ENCODE measurements around the gene PLOD3. TPM values are rescaled to one million over a fixed set of nuclear protein-coding genes. Genes with fewer than 3 reads are reported as not detected.

The PLOD3 gene
- total and polyA plus RNA-seq, 4 donors = 38.9 to 104 (median 58.2) TPM

DNA sequence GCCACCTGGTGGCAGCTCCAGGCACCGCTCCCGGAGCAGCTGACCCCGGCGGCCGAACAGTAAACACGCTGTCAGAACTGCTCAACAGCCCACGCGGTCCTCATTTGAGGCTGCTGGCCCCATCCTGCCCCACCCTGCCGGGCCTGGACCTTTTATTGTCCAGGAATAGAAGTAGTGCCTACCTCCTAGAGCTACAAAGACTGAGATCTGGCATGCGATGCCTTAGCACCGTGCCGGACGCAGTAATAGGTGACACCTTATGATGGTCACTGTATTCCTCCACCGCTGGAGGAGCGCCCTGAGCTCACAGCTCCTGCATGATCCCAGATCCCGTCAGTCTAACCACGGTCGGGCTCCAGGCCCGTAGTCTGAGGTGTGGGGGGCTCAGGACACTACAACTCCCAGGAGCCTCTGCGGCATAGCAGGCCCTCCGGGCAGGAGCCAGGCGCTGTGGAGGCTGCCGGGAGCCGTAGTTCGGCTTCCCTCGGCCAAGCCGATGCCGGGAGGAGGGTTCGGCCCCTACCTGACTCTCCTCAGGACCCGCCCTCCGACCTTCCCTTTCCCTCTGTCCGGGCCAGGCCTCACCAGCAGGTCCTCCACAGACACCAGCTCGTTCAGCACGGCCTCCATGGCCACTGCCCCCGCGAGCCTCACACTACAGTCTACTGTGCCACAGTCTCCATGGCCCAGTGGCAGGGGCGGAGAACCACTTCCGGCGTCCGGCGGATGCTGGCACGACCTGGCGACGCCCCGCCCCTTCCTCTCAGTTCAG lies 27.2 kb upstream of the PLOD3 start, which contains the start of gene FIS1:
FIS1 (minus strand) TSS at position 707 of the 772 bp plus-strand sequence; CDS start at position 630, 77 bp downstream.
- DNase-seq (peak; percentile 92 to 95 (median 93)), ATAC-seq (ENCODE audit: insufficient read depth, low FRiP score) (peak; percentile 94)
- peak within 1 kb of the TSS; percentile 68 for H3K4me3 ChIP-seq
- H3K9me3 ChIP-seq (ENCODE audit: control insufficient read depth in 4 of 4, insufficient read depth in 3 of 4, low read length in 3 of 4) = no peaks in the 10 kb centered on the region
- TF ChIP-seq, protein P1, sequence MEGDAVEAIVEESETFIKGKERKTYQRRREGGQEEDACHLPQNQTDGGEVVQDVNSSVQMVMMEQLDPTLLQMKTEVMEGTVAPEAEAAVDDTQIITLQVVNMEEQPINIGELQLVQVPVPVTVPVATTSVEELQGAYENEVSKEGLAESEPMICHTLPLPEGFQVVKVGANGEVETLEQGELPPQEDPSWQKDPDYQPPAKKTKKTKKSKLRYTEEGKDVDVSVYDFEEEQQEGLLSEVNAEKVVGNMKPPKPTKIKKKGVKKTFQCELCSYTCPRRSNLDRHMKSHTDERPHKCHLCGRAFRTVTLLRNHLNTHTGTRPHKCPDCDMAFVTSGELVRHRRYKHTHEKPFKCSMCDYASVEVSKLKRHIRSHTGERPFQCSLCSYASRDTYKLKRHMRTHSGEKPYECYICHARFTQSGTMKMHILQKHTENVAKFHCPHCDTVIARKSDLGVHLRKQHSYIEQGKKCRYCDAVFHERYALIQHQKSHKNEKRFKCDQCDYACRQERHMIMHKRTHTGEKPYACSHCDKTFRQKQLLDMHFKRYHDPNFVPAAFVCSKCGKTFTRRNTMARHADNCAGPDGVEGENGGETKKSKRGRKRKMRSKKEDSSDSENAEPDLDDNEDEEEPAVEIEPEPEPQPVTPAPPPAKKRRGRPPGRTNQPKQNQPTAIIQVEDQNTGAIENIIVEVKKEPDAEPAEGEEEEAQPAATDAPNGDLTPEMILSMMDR (IDR thresholded peaks at IDR 0.05; ENCODE audit: control extremely low read depth, extremely low read depth) = peak; percentile 72
- H3K27me3 ChIP-seq (ENCODE audit: control insufficient read depth in 3 of 3, insufficient read depth in 3 of 3, low read length in 2 of 3) = no peaks in the 10 kb centered on the region
- peaks cover 0 to 14% (median 8%) of the 10 kb centered on the region in 4 donors for H3K36me3 ChIP-seq (ENCODE audit: control insufficient read depth in 4 of 4, insufficient read depth in 4 of 4, low read length in 4 of 4)
- peaks cover 6 to 17% (median 11%) of the 10 kb centered on the region in 5 donors for H3K4me1 ChIP-seq (ENCODE audit: control insufficient read depth in 5 of 5, insufficient read depth in 5 of 5, low read length in 5 of 5)
- H3K9ac ChIP-seq (ENCODE audit: insufficient read depth in 1 of 2, low read length in 2 of 2) = peak within 1 kb of the TSS; percentile 65 to 82
- 0% methylated on average over 44 to 45 of the region's 45 CpGs for WGBS, 2 donors
- peak within 1 kb of the TSS; percentile 93 to 95 for H3K27ac ChIP-seq (ENCODE audit: low read depth in 1 of 2, low read length in 1 of 2)

DNA sequence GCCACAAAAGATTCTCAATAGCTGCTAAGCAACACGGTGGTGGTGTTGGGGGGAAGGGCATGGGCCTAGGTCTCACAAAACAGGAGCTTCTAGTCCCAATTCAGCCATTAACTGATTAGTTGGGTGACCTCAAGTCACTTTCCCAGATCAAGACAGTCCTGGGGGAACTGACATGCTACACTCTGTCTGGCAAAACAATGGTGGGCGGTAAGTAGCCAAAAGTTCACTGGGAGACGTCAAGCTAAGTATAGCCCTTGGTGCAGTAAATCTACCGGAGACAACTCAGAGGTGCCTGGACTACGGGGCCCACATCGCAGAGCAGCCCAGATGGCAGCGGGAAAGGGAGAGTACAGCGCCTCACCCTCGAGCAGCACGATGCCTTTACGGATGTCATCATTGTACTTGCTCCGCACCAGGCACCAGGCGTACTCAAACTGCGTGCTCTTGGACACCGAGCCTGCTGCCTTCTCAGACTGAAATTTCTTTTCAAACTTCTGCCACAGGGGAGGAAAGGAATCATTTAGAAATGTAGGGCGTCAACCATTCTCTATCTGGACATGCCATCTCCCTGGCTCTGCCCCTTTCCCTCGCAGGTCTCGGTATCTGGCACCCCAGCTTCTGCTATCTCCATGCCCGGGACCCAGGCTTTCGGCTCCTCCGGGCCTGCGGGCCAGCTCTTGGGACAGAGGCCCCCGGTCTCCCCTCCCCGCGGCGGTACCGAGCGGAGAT lies 26.4 kb upstream of the PLOD3 start:
- WGBS, 2 donors = 18 to 23% methylated on average over 28 of the region's 28 CpGs
- no peak for ATAC-seq (ENCODE audit: insufficient read depth, low FRiP score)
- Histone ChIP-seq H3K9me3 (ENCODE audit: control insufficient read depth in 4 of 4, insufficient read depth in 3 of 4, low read length in 3 of 4) (no peaks in the 10 kb centered on the region), H3K27ac (ENCODE audit: low read depth in 1 of 2, low read length in 1 of 2) (peak overlapping the region; percentile 80 to 93), H3K4me1 (ENCODE audit: control insufficient read depth in 5 of 5, insufficient read depth in 5 of 5, low read length in 5 of 5) (peaks cover 6 to 17% (median 11%) of the 10 kb centered on the region in 5 donors), H3K27me3 (ENCODE audit: control insufficient read depth in 3 of 3, insufficient read depth in 3 of 3, low read length in 2 of 3) (no peaks in the 10 kb centered on the region), H3K9ac (ENCODE audit: insufficient read depth in 1 of 2, low read length in 2 of 2) (no peak overlapping the region), H3K36me3 (ENCODE audit: control insufficient read depth in 4 of 4, insufficient read depth in 4 of 4, low read length in 4 of 4) (peaks cover 0 to 14% (median 7%) of the 10 kb centered on the region in 4 donors), H3K4me3 (peak overlapping the region; percentile 68)
- DNase-seq = peak in 1 of 3 donors; percentile 17
- TF ChIP-seq, protein P1 (IDR thresholded peaks at IDR 0.05; ENCODE audit: control extremely low read depth, extremely low read depth) = no peak

DNA sequence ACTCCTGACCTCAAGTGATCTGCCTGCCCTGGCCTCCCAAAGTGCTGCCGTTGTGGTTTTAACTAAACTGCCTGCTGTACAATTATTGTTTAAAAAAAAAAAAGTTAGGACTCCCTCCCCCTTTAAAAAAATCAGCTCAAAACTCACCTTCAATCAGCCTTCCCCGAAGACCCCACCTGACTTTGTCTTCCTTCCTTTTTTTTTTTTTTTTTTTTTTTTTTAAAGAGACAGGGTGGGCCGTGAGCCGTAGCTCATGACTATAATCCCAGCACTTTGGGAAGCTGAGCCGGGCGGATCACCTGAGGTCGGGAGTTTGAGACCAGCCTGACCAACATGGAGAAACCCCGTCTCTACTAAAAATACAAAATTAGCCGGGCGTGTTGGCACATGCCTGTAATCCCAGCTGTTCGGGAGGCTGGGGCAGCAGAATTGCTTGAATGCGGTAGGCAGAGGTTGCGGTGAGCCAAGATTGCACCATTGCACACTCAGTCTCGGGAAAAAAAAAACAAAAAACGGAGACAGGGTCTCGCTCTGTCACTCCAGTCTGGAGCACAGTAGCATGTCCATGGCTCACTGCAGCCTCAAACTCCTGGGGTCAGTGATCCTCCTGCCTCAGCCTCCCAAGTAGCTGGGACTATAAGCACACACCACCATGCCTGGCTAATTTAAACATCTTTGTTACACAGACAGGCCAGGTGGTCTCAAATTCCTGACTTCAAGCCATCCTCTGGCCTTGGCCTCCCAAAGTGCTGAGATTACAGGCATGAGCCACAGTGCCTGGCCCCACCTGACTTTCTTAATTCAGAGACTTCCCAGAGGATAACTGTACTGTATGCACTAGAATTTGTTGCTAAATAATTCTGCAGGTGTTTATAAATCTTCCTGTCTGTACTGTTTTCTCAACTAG lies 24.3 kb upstream of the PLOD3 start:
- no peak overlapping the region for H3K4me3 ChIP-seq
- no peaks in the 10 kb centered on the region for H3K27me3 ChIP-seq (ENCODE audit: control insufficient read depth in 3 of 3, insufficient read depth in 3 of 3, low read length in 2 of 3)
- 36 to 74% methylated on average over 16 of the region's 16 CpGs for WGBS, 2 donors
- ATAC-seq (ENCODE audit: insufficient read depth, low FRiP score) (no peak), DNase-seq (no peak)
- H3K9ac ChIP-seq (ENCODE audit: insufficient read depth in 1 of 2, low read length in 2 of 2) = no peak overlapping the region
- TF ChIP-seq, protein P1 (IDR thresholded peaks at IDR 0.05; ENCODE audit: control extremely low read depth, extremely low read depth) = no peak
- H3K9me3 ChIP-seq (ENCODE audit: control insufficient read depth in 4 of 4, insufficient read depth in 3 of 4, low read length in 3 of 4) = no peaks in the 10 kb centered on the region
- no peak overlapping the region for H3K27ac ChIP-seq (ENCODE audit: low read depth in 1 of 2, low read length in 1 of 2)
- peaks cover 6 to 24% (median 17%) of the 10 kb centered on the region in 5 donors for H3K4me1 ChIP-seq (ENCODE audit: control insufficient read depth in 5 of 5, insufficient read depth in 5 of 5, low read length in 5 of 5)
- peaks cover 0 to 23% (median 13%) of the 10 kb centered on the region in 4 donors for H3K36me3 ChIP-seq (ENCODE audit: control insufficient read depth in 4 of 4, insufficient read depth in 4 of 4, low read length in 4 of 4)

Data from lung (tissue), 12 donors.